Adrenal gland (tissue), 12 donors: Measurements from ENCODE around the gene BFSP1. TPM values are rescaled to one million over a fixed set of nuclear protein-coding genes. Genes with fewer than 3 reads are reported as not detected.

Experiments
- DNase-seq, 7 donors: peaks; one replicate each; pipeline ENCODE4 v3.0.0-alpha.2; 2019 to 2020
- H3K27ac ChIP-seq, 5 donors: fragments of 200-600 bp; sonication (generic) in 4 of 5; 1 replicate in 3 of 5; 2 replicates in 2 of 5; pipeline versions ENCODE4 v1.5.1 to v1.8.0; 2016 to 2020; ENCODE audit warnings: mild to moderate bottlenecking in 1 of 5
- H3K27me3 ChIP-seq: fragments of 200-600 bp; 2 replicates; pipeline ENCODE4 v1.8.0; 2021
- H3K36me3 ChIP-seq, 2 donors: fragments of 200-600 bp; replicated peaks in 1 of 2; 1 replicate in 1 of 2; 2 replicates in 1 of 2; pipeline versions ENCODE4 v1.5.1 to v1.8.0; 2018 to 2022
- H3K4me1 ChIP-seq, 2 donors: fragments of 200-600 bp; replicated peaks in 1 of 2; 1 replicate in 1 of 2; 2 replicates in 1 of 2; pipeline versions ENCODE4 v1.5.1 to v1.8.0; 2018 to 2021
- H3K4me3 ChIP-seq, 4 donors: fragments of 200-600 bp; sonication (generic) in 3 of 4; one replicate each; pipeline ENCODE4 v1.5.1; 2016 to 2018
- H3K9me3 ChIP-seq, 3 donors: fragments of 200-600 bp; sonication (generic) in 1 of 3; replicated peaks in 1 of 3; 1 replicate in 2 of 3; 2 replicates in 1 of 3; pipeline versions ENCODE4 v1.5.1 to v1.8.0; 2016 to 2021
- POLR2A ChIP-seq, 2 donors: fragments of 450-650 bp; IDR thresholded peaks; one replicate each; pipeline ENCODE4 v1.6.1; 2017; ENCODE audit warnings: antibody characterized with exemption in 2 of 2, mild to moderate bottlenecking in 2 of 2, moderate library complexity in 1 of 2
- WGBS, 4 donors: extraction: QIAGEN DNeasy Blood & Tissue Kit in 2 of 4; methylation state at CpG; one replicate each; pipeline versions ENCODE4 v1.1.5 to v1.1.7; 2013 to 2017; 5-methylcytosine and 5-hydroxymethylcytosine counted together
- intact Hi-C, 2 donors: fragments of 100-400 bp; cut with DNase I; formaldehyde crosslinking; loops; one replicate each; pipeline versions ENCODE4 v1.14.1 to v1.15.0; 2022 to 2023
- polyA plus RNA-seq, 3 donors: library from polyadenylated mRNA; stranded (reverse); fragments of 200-250 nt in 2 of 3; fragments of 350-450 nt in 1 of 3; fragmentation: Illumina TruSeq in 1 of 3; extraction: RNeasy Lipid Tissue Mini Kit (QIAGEN cat#74804) in 1 of 3; gene quantifications; one replicate each; pipeline ENCODE4 v1.2.3, GENCODE V29; 2013 to 2014
- total RNA-seq, 9 donors: library from RNA; depleted of rRNA in 4 of 9; stranded (reverse); fragments of >200 nt in 4 of 9; fragments of 120-200 nt in 1 of 9; fragmentation: NEBNext Ultra II Directional in 1 of 9; extraction: Animal tissue kit (Norgen Biotek cat#: 25700) in 1 of 9; gene quantifications; one replicate each; pipeline versions ENCODE4 v1.1.0 to v1.2.4, GENCODE V29; 2013 to 2023
- TF ChIP-seq, protein P1 (sequence below), 6 experiments: fragments of 450-650 bp in 4 of 6; fragments of 200-600 bp in 2 of 6; sonication (generic) in 1 of 6; IDR thresholded peaks; 1 replicate in 5 of 6; 2 replicates in 1 of 6; pipeline versions ENCODE4 v1.5.1 to v1.8.0; 2016 to 2021; ENCODE audit warnings: antibody characterized with exemption in 6 of 6, mild to moderate bottlenecking in 2 of 6, moderate library complexity in 1 of 6
- donor health status: healthy with polysubstance abuse.
- donor health status: Bipolar disorder and iron deficiency.
- donor health status: DM: yes; HTN: yes; CAD: no.
- donor health status: DM: no; HTN: no; CAD: no.
- donor health status: DM: no; HTN: no; CAD: no.
- donor health status: DM: yes; HTN: yes; CAD: no.

The BFSP1 gene
- total and polyA plus RNA-seq, 12 donors, result 0.39 to 18.5 (median 2.2) TPM

DNA sequence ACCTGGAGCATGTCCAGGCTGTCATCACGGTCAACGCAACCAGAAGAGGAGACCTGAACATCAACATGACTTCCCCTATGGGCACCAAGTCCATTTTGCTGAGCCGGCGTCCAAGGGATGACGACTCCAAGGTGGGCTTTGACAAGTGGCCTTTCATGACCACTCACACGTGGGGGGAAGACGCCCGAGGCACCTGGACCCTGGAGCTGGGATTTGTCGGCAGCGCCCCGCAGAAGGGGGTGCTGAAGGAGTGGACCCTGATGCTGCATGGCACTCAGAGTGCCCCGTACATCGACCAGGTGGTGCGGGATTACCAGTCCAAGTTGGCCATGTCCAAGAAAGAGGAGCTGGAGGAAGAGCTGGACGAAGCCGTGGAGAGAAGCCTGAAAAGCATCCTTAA is 49.5 kb downstream of the BFSP1 start:
- H3K27me3 ChIP-seq, result no peaks in the 10 kb centered on the region
- TF ChIP-seq, protein P1, sequence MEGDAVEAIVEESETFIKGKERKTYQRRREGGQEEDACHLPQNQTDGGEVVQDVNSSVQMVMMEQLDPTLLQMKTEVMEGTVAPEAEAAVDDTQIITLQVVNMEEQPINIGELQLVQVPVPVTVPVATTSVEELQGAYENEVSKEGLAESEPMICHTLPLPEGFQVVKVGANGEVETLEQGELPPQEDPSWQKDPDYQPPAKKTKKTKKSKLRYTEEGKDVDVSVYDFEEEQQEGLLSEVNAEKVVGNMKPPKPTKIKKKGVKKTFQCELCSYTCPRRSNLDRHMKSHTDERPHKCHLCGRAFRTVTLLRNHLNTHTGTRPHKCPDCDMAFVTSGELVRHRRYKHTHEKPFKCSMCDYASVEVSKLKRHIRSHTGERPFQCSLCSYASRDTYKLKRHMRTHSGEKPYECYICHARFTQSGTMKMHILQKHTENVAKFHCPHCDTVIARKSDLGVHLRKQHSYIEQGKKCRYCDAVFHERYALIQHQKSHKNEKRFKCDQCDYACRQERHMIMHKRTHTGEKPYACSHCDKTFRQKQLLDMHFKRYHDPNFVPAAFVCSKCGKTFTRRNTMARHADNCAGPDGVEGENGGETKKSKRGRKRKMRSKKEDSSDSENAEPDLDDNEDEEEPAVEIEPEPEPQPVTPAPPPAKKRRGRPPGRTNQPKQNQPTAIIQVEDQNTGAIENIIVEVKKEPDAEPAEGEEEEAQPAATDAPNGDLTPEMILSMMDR (IDR thresholded peaks at IDR 0.05), result no peak
- 90 to 94% (median 91%) methylated on average over 13 to 16 of the region's 16 CpGs for WGBS, 4 donors
- no peak for DNase-seq
- H3K4me3 ChIP-seq, result no peak overlapping the region
- no peaks in the 10 kb centered on the region for H3K4me1 ChIP-seq
- no peaks in the 10 kb centered on the region for H3K36me3 ChIP-seq
- no peaks in the 10 kb centered on the region for H3K9me3 ChIP-seq
- intact Hi-C loops, result no loop called here
- H3K27ac ChIP-seq, result no peak overlapping the region

DNA sequence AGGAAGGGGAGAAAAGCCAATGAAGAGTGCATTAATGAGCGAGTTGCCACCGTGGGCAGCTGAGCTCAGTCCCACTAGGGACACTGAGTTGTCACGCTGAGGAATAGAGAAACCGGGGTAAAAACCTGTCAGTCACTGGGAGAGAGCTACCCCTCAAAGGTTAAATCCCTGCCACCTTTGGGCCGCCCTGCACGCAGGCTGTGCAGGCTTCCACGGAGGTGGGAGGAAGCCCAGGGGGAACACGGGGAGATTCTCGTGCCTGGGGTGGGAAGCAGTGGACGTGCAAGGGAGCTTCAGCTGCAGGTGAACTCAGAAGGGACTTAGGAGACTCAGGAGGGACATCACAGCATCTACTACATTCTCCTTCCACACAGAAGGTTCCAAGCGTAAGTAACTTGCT is 50.5 kb downstream of the BFSP1 start:
- Histone ChIP-seq H3K27ac (no peak overlapping the region), H3K4me1 (peaks cover 0 to 5% of the 10 kb centered on the region in 2 donors), H3K36me3 (no peaks in the 10 kb centered on the region), H3K9me3 (no peaks in the 10 kb centered on the region), H3K27me3 (no peaks in the 10 kb centered on the region), H3K4me3 (no peak overlapping the region)
- 83 to 92% (median 88%) methylated on average over 11 of the region's 11 CpGs for WGBS, 4 donors
- TF ChIP-seq POLR2A (IDR thresholded peaks at IDR 0.05), result no peak
- TF ChIP-seq, protein P1 (IDR thresholded peaks at IDR 0.05), result no peak
- DNase-seq, result no peak
- intact Hi-C loops, result no loop called here

DNA sequence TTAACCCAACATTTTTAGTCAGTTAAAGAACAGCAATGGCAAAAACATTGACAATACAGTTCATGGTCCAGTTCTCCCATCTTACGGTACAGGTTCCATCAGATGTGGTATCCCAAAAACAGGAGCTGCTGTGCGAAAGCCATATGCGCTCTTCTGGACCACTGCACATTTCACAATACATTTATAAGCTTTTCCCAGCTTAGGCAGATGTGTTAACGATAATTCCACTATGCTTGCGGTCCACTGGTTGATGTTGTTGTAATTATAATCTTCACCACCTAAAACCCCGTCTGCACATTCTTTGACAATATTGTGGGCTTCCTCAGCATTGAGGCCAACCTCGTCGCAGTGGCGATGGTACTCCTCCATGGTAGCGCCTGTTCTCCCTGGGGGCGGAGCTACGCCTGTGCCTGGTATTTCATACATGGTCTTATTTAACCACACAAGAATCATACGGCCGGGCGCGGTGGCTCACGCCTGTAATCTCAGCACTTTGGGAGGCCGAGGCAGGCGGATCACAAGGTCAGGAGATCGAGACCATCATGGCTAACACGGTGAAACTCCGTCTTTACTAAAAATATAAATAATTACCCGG is 52.0 kb downstream of the BFSP1 start:
- intact Hi-C loops, result no loop called here

DNA sequence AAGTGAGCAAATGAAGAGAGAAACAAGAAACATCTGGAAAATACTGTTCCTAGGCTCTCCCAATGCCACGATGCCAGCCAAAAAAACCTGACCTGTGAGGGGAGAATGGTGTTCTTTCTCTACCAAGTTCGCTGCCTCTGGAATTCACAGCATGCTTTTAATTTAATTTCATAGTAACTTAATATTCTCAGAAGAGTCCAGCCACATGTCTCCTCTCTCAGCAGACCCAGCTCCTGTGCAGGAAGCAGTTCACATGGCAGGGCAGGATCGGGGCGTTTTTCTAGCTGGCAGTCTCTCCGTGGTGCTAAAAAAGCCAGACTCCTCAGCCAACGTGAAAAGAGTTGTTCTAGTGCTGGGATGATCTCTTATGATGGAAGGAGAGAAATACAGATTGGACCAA is 57.5 kb downstream of the BFSP1 start:
- intact Hi-C loops, result no loop called here
- Histone ChIP-seq H3K4me3 (no peak overlapping the region), H3K4me1 (peaks cover 0 to 5% of the 10 kb centered on the region in 2 donors), H3K36me3 (no peaks in the 10 kb centered on the region), H3K27ac (no peak overlapping the region), H3K9me3 (no peaks in the 10 kb centered on the region), H3K27me3 (no peaks in the 10 kb centered on the region)
- no peak for DNase-seq
- 57 to 82% (median 76%) methylated on average over 6 of the region's 6 CpGs for WGBS, 4 donors
- TF ChIP-seq, protein P1 (IDR thresholded peaks at IDR 0.05), result no peak
- no peak for TF ChIP-seq POLR2A (IDR thresholded peaks at IDR 0.05)

More for the DNA sequence above, 52.0 kb downstream of the BFSP1 start:
- Histone ChIP-seq H3K36me3 (no peaks in the 10 kb centered on the region), H3K27ac (no peak overlapping the region), H3K4me1 (peaks cover 0 to 5% of the 10 kb centered on the region in 2 donors), H3K9me3 (no peaks in the 10 kb centered on the region), H3K27me3 (no peaks in the 10 kb centered on the region), H3K4me3 (no peak overlapping the region)
- TF ChIP-seq, protein P1 (IDR thresholded peaks at IDR 0.05), result no peak
- no peak for TF ChIP-seq POLR2A (IDR thresholded peaks at IDR 0.05)
- WGBS, 4 donors, result 93 to 95% (median 95%) methylated on average over 21 to 23 of the region's 23 CpGs
- DNase-seq, result no peak
